ENCODE data around the gene TGIF1.
"Not testable (repeated sequence)": the region's sequence is repeated elsewhere in the genome, so short reads cannot be mapped to it uniquely, and the experiment has no call there.

The TGIF1 gene

GRCh38 chr18:3450012-3450798 is at the start of gene TGIF1:
TSS of gene TGIF1 (plus strand) at chr18:3450172. CDS start at chr18:3450490, 318 bp downstream.
- peak; percentile 72 for DNase-seq (ENCODE audit: low spot score)

- no peak for DNase-seq (ENCODE audit: low spot score)
Observed at GRCh38 chr18:3400567-3401296, 49.2 kb upstream of the TGIF1 start.

GRCh38 chr18:3401669-3402620 is 48.0 kb upstream of the TGIF1 start:
- DNase-seq (ENCODE audit: low spot score), result no peak

GRCh38 chr18:3402982-3403451 is 47.0 kb upstream of the TGIF1 start:
- peak; percentile 22 for DNase-seq (ENCODE audit: low spot score)

GRCh38 chr18:3405713-3406112 is 44.3 kb upstream of the TGIF1 start:
- DNase-seq (ENCODE audit: low spot score), result no peak

GRCh38 chr18:3408107-3408506 is 41.9 kb upstream of the TGIF1 start:
- no peak for DNase-seq (ENCODE audit: low spot score)

- no peak for DNase-seq (ENCODE audit: low spot score)
Observed at GRCh38 chr18:3409811-3410210, 40.2 kb upstream of the TGIF1 start.

- DNase-seq (ENCODE audit: low spot score), result no peak
Observed at GRCh38 chr18:3410273-3410672, 39.7 kb upstream of the TGIF1 start.

GRCh38 chr18:3410876-3411275 is 39.1 kb upstream of the TGIF1 start:
- DNase-seq (ENCODE audit: low spot score), result not testable (repeated sequence)

- no peak for DNase-seq (ENCODE audit: low spot score)
Observed at GRCh38 chr18:3411327-3411726, 38.6 kb upstream of the TGIF1 start.

GRCh38 chr18:3411854-3412268 is 38.1 kb upstream of the TGIF1 start:
- DNase-seq (ENCODE audit: low spot score), result peak; percentile 11

- not testable (repeated sequence) for DNase-seq (ENCODE audit: low spot score)
Observed at GRCh38 chr18:3412528-3412927, 37.4 kb upstream of the TGIF1 start.

GRCh38 chr18:3415110-3415509 is 34.9 kb upstream of the TGIF1 start:
- no peak for DNase-seq (ENCODE audit: low spot score)

GRCh38 chr18:3418083-3418482 is 31.9 kb upstream of the TGIF1 start:
- no peak for DNase-seq (ENCODE audit: low spot score)

- no peak for DNase-seq (ENCODE audit: low spot score)
Observed at GRCh38 chr18:3420919-3421279, 29.1 kb upstream of the TGIF1 start.

GRCh38 chr18:3422905-3423304 is 27.1 kb upstream of the TGIF1 start:
- no peak for DNase-seq (ENCODE audit: low spot score)

GRCh38 chr18:3424280-3424890 is 25.6 kb upstream of the TGIF1 start:
- DNase-seq (ENCODE audit: low spot score), result no peak

- DNase-seq (ENCODE audit: low spot score), result no peak
Observed at GRCh38 chr18:3425030-3425429, 24.9 kb upstream of the TGIF1 start.

- no peak for DNase-seq (ENCODE audit: low spot score)
Observed at GRCh38 chr18:3425446-3425845, 24.5 kb upstream of the TGIF1 start.

- no peak for DNase-seq (ENCODE audit: low spot score)
Observed at GRCh38 chr18:3426074-3426473, 23.9 kb upstream of the TGIF1 start.

GRCh38 chr18:3427944-3428343 is 22.0 kb upstream of the TGIF1 start:
- DNase-seq (ENCODE audit: low spot score), result no peak

GRCh38 chr18:3429121-3429520 is 20.9 kb upstream of the TGIF1 start:
- DNase-seq (ENCODE audit: low spot score), result no peak
